Nephron progenitor cell (in vitro differentiated cells): ENCODE measurements around the gene KIR2DL3.

ENCODE experiments used
- DNase-seq: peaks from one replicate; pipeline ENCODE4 v3.0.0; 2021
- H3K27ac Mint-ChIP-seq: 2 replicates; pipeline ENCODE4 v1.8.0; 2021; ENCODE audit warnings: mild to moderate bottlenecking, moderate library complexity, mixed read lengths
- H3K27me3 Mint-ChIP-seq: 2 replicates; pipeline ENCODE4 v1.8.0; 2021; ENCODE audit warnings: mild to moderate bottlenecking, low read depth, mixed read lengths; ENCODE audit not compliant: poor library complexity
- H3K36me3 Mint-ChIP-seq: 2 replicates; pipeline ENCODE4 v1.8.0; 2021; ENCODE audit warnings: low read depth, mixed read lengths
- H3K4me1 Mint-ChIP-seq: 2 replicates; pipeline ENCODE4 v1.8.0; 2021; ENCODE audit warnings: mixed read lengths
- H3K4me3 Mint-ChIP-seq: 2 replicates; pipeline ENCODE4 v1.8.0; 2021; ENCODE audit warnings: mild to moderate bottlenecking, moderate library complexity, mixed read lengths
- H3K9me3 Mint-ChIP-seq: 2 replicates; pipeline ENCODE4 v1.8.0; 2021; ENCODE audit warnings: mild to moderate bottlenecking, moderate library complexity, mixed read lengths
- TF ChIP-seq, protein P1 (sequence below): fragments of 200-600 bp; sonication (generic); IDR thresholded peaks from 2 replicates; pipeline ENCODE4 v1.5.0; 2021; ENCODE audit warnings: antibody characterized with exemption

Gene KIR2DL3

DNA sequence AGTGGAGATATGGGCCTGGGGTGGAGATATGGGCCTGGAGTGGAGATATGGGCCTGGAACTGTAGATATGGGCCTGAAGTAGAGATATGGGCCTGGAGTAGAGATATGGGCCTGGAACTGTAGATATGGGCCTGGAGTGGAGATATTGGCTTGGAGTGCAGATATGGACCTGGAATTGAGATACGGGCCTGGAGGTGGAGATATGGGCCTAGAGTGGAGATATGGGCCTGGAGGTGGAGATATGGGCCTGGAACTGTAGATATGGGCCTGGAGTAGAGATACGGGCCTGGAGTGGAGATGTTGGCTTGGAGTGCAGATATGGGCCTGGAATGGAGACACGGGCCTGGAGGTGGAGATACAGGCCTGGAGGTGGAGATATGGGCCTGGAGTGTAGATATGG lies 13.7 kb upstream of the KIR2DL3 start:
- peaks cover 99% of the 10 kb centered on the region for H3K9me3 Mint-ChIP-seq
- no peak overlapping the region for H3K4me3 Mint-ChIP-seq
- no peaks in the 10 kb centered on the region for H3K27me3 Mint-ChIP-seq
- H3K36me3 Mint-ChIP-seq, result peaks cover 4% of the 10 kb centered on the region
- H3K27ac Mint-ChIP-seq, result no peak overlapping the region
- no peak for DNase-seq
- TF ChIP-seq, protein P1, sequence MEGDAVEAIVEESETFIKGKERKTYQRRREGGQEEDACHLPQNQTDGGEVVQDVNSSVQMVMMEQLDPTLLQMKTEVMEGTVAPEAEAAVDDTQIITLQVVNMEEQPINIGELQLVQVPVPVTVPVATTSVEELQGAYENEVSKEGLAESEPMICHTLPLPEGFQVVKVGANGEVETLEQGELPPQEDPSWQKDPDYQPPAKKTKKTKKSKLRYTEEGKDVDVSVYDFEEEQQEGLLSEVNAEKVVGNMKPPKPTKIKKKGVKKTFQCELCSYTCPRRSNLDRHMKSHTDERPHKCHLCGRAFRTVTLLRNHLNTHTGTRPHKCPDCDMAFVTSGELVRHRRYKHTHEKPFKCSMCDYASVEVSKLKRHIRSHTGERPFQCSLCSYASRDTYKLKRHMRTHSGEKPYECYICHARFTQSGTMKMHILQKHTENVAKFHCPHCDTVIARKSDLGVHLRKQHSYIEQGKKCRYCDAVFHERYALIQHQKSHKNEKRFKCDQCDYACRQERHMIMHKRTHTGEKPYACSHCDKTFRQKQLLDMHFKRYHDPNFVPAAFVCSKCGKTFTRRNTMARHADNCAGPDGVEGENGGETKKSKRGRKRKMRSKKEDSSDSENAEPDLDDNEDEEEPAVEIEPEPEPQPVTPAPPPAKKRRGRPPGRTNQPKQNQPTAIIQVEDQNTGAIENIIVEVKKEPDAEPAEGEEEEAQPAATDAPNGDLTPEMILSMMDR, result no peak
- H3K4me1 Mint-ChIP-seq, result no peaks in the 10 kb centered on the region

DNA sequence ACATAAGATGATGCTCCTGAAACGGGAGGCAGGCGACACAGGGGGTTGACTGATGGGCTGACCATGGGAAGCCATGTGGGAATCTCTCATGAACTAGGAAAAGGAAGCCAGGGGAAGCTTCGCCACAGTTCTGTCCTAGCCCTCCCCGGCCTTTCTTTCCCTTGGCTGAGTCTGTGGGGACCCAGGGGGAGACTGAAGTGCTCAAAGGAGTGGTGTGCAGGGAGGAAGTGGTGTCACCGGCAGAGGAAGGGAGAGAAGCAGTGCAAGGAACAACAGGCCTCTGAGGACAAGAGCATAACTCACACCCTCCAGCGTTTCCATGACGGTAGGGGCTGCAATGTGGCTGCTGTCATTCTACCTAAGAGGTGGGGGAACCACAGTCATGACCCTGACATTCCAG lies 13.0 kb upstream of the KIR2DL3 start:
- TF ChIP-seq, protein P1, result no peak
- Mint-ChIP-seq H3K27me3 (no peaks in the 10 kb centered on the region), H3K4me3 (no peak overlapping the region), H3K27ac (no peak overlapping the region), H3K4me1 (no peaks in the 10 kb centered on the region), H3K36me3 (peaks cover 4% of the 10 kb centered on the region), H3K9me3 (peaks cover 97% of the 10 kb centered on the region)
- DNase-seq, result no peak

DNA sequence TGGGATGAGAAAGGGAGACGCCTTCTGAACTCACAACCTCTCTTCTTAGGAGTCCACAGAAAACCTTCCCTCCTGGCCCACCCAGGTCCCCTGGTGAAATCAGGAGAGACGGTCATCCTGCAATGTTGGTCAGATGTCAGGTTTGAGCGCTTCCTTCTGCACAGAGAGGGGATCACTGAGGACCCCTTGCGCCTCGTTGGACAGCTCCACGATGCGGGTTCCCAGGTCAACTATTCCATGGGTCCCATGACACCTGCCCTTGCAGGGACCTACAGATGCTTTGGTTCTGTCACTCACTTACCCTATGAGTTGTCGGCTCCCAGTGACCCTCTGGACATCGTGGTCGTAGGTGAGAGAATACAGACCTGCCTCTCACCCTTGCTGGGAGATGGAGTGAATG lies 10.8 kb upstream of the KIR2DL3 start:
- H3K9me3 Mint-ChIP-seq, result peaks cover 96% of the 10 kb centered on the region

DNA sequence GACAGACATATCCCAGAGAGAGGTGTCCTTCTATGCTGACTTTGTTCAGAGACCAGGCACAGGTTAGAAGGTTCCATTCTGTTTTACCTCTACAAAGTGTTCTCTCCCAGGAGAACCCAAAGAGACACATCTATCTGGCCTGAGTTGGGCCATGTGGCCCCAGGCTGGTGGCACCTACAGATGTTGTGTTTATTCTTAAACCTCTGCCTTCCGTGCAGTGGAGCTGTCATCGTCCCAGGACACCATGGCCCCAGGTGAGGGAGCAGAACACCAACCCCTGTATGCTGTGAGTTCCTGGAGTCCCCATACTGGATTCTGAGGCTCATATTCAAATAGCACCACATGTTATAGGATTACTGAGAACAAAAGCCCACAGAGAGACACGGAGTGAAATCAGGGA lies 10.1 kb upstream of the KIR2DL3 start:
- H3K9me3 Mint-ChIP-seq, result peaks cover 96% of the 10 kb centered on the region

More for the DNA sequence above, 10.8 kb upstream of the KIR2DL3 start:
- Mint-ChIP-seq H3K36me3 (peaks cover 4% of the 10 kb centered on the region), H3K27me3 (no peaks in the 10 kb centered on the region), H3K4me1 (no peaks in the 10 kb centered on the region), H3K27ac (no peak overlapping the region), H3K4me3 (no peak overlapping the region)
- TF ChIP-seq, protein P1, result no peak
- DNase-seq, result no peak

DNA sequence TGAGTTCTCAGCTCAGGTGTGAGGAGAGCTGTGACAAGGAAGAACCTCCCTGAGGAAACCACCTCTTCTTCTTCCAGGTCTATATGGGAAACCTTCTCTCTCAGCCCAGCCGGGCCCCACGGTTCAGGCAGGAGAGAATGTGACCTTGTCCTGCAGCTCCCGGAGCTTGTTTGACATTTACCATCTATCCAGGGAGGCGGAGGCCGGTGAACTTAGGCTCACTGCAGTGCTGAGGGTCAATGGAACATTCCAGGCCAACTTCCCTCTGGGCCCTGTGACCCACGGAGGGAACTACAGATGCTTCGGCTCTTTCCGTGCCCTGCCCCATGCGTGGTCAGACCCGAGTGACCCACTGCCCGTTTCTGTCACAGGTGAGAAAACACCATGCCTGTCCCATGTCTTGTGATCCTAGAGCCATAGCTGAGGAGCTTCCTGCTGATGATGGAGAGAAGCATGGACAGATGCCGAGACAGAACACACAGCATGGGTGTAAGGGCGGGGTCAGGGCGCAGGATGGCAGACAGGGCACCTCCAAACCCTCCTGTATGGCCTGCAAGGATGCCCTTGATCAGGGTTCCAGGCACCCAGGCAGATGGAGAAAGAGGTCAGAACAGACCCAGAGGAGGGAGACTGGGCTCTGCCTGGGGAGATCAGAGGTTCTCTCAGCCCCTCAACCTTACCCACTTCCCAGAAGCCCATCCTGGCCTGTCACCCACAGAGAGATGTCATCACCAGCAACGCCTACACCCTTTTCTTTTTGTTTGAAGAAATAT lies 8.7 kb upstream of the KIR2DL3 start:
- Mint-ChIP-seq H3K27ac (no peak overlapping the region), H3K4me1 (no peaks in the 10 kb centered on the region), H3K4me3 (no peak overlapping the region), H3K27me3 (no peaks in the 10 kb centered on the region), H3K36me3 (peaks cover 4% of the 10 kb centered on the region), H3K9me3 (peaks cover 94% of the 10 kb centered on the region)
- TF ChIP-seq, protein P1, result no peak
- DNase-seq, result no peak

More for the DNA sequence above, 10.1 kb upstream of the KIR2DL3 start:
- Mint-ChIP-seq H3K4me1 (no peaks in the 10 kb centered on the region), H3K27me3 (no peaks in the 10 kb centered on the region), H3K36me3 (peaks cover 4% of the 10 kb centered on the region), H3K4me3 (no peak overlapping the region), H3K27ac (no peak overlapping the region)
- DNase-seq, result no peak
- TF ChIP-seq, protein P1, result no peak

DNA sequence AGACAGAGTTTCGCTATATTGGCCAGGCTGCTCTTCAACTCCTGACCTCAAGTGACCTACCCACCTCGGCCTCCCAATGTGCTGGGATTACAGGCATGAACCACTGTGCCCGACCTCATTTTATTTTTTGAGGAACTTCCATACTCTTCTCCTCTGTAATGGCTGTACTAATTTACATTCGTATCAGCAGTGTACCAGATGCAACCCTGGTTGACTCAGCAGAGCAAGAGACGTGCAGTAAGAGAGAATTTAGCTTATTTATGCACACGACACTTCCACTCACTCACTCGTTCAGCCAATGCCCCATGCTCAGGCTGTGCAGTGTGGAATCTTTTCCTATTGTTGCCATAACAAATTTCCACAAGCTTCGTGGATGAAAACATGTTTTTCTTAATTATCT lies 7.1 kb upstream of the KIR2DL3 start:
- no peaks in the 10 kb centered on the region for H3K27me3 Mint-ChIP-seq
- H3K27ac Mint-ChIP-seq, result no peak overlapping the region
- no peak overlapping the region for H3K4me3 Mint-ChIP-seq
- TF ChIP-seq, protein P1, result no peak
- no peaks in the 10 kb centered on the region for H3K4me1 Mint-ChIP-seq
- DNase-seq, result no peak
- peaks cover 4% of the 10 kb centered on the region for H3K36me3 Mint-ChIP-seq
- H3K9me3 Mint-ChIP-seq, result peaks cover 94% of the 10 kb centered on the region
